GM12878 (cell line): ENCODE results near the gene HAUS1. TPM values are rescaled to one million over a fixed set of nuclear protein-coding genes. Genes with fewer than 3 reads are reported as not detected.

Experiments
- BRCA1 ChIP-seq: IDR thresholded peaks from 2 replicates; pipeline ENCODE4 v1.6.1; 2011; ENCODE audit warnings: low read depth, low read length, improper control_type of control experiment
- CEBPB ChIP-seq, 2 experiments: fragments of 150-350 bp in 1 of 2; IDR thresholded peaks; 2 replicates each; pipeline ENCODE4 v1.6.1; 2012 to 2014; ENCODE audit warnings: low read depth in 2 of 2, low read length in 2 of 2, borderline replicate concordance in 1 of 2, inconsistent platforms in 1 of 2
- FOS ChIP-seq: IDR thresholded peaks from 3 replicates; pipeline ENCODE4 v1.6.1; 2011; ENCODE audit warnings: borderline replicate concordance; ENCODE audit not compliant: insufficient read length; ENCODE audit errors: extremely low read depth
- GABPA ChIP-seq: IDR thresholded peaks from 2 replicates; pipeline ENCODE4 v1.6.1; 2014; ENCODE audit warnings: antibody characterized with exemption, low read depth, mild to moderate bottlenecking, inconsistent platforms
- HCFC1 ChIP-seq: fragments of 150-350 bp; IDR thresholded peaks from 2 replicates; pipeline ENCODE4 v1.6.1; 2014; ENCODE audit warnings: low read length
- HDAC6 ChIP-seq: fragments of 200-600 bp; sonication (generic); IDR thresholded peaks from one replicate; pipeline ENCODE4 v1.8.0; 2017; ENCODE audit warnings: antibody characterized with exemption; ENCODE audit not compliant: unreplicated experiment
- IKZF1 ChIP-seq: fragments of 450-650 bp; conservative IDR thresholded peaks from 2 replicates; pipeline ENCODE4 v1.6.1; 2017; ENCODE audit warnings: antibody characterized with exemption, mild to moderate bottlenecking
- NBN ChIP-seq: fragments of 450-650 bp; IDR thresholded peaks from 2 replicates; pipeline ENCODE4 v1.6.1; 2016
- NR2C1 ChIP-seq: fragments of 450-650 bp; IDR thresholded peaks from 2 replicates; pipeline ENCODE4 v1.6.1; 2017; ENCODE audit warnings: antibody characterized with exemption, mild to moderate bottlenecking, moderate library complexity
- SREBF2 ChIP-seq: IDR thresholded peaks from 2 replicates; pipeline ENCODE4 v1.6.1; 2012; ENCODE audit warnings: mild to moderate bottlenecking, low read length
- SUPT20H ChIP-seq: IDR thresholded peaks from 2 replicates; pipeline ENCODE4 v1.6.1; 2011; ENCODE audit warnings: low read depth, mild to moderate bottlenecking, low read length, moderate library complexity, borderline replicate concordance; ENCODE audit not compliant: control insufficient read depth
- polyA plus RNA-seq, 11 experiments: library from polyadenylated mRNA; depleted of rRNA in 4 of 11; unstranded in 6 of 11; stranded (reverse) in 5 of 11; fragments of >200 nt; fragmentation: Nextera tagmentation in 4 of 11; fragmentation: Illumina TruSeq in 1 of 11; extraction: Ambion mirVana in 4 of 11; extraction: Trizol in 1 of 11; gene quantifications; 1 replicate in 1 of 11; 2 replicates in 10 of 11; pipeline versions ENCODE4 v1.2.1 to v1.2.3, GENCODE V29; 2011 to 2016; ENCODE audit warnings: inconsistent platforms in 2 of 11, missing spikeins in 2 of 11, low read depth in 1 of 11
- total RNA-seq, 4 experiments: library from RNA; depleted of rRNA in 3 of 4; stranded (reverse); fragments of >200 nt in 3 of 4; fragmentation: Illumina TruSeq in 1 of 4; extraction: Trizol in 1 of 4; gene quantifications; 2 replicates each; pipeline versions ENCODE4 v1.2.1 to v1.2.3, GENCODE V29; 2013 to 2021
- TF ChIP-seq, protein P1 (sequence below): IDR thresholded peaks from 2 replicates; pipeline ENCODE4 v1.6.1; 2011; ENCODE audit warnings: low read depth, mild to moderate bottlenecking, low read length, moderate library complexity, borderline replicate concordance; ENCODE audit errors: extremely low read depth
- TF ChIP-seq, protein P2 (sequence below): fragments of 450-650 bp; IDR thresholded peaks from 2 replicates; pipeline ENCODE4 v1.6.1; 2017; ENCODE audit warnings: mild to moderate bottlenecking, moderate library complexity
- TF ChIP-seq, protein P3 (sequence below): fragments of 450-650 bp; IDR thresholded peaks from 2 replicates; pipeline ENCODE4 v1.6.1; 2017; ENCODE audit warnings: low read depth, mild to moderate bottlenecking, moderate library complexity
- TF ChIP-seq, protein P4 (sequence below): fragments of 450-650 bp; IDR thresholded peaks from 2 replicates; pipeline ENCODE4 v1.6.1; 2017; ENCODE audit warnings: mild to moderate bottlenecking
- TF ChIP-seq, protein P5 (sequence below): fragments of 450-650 bp; IDR thresholded peaks from 2 replicates; pipeline ENCODE4 v1.6.1; 2017; ENCODE audit warnings: borderline replicate concordance

The HAUS1 gene
- total and polyA plus RNA-seq, 10 of the 15 experiments (the other 5 are each of a cell fraction or from before 2014, with no cell fraction given) = 41.2 to 182 (median 91.9) TPM

DNA sequence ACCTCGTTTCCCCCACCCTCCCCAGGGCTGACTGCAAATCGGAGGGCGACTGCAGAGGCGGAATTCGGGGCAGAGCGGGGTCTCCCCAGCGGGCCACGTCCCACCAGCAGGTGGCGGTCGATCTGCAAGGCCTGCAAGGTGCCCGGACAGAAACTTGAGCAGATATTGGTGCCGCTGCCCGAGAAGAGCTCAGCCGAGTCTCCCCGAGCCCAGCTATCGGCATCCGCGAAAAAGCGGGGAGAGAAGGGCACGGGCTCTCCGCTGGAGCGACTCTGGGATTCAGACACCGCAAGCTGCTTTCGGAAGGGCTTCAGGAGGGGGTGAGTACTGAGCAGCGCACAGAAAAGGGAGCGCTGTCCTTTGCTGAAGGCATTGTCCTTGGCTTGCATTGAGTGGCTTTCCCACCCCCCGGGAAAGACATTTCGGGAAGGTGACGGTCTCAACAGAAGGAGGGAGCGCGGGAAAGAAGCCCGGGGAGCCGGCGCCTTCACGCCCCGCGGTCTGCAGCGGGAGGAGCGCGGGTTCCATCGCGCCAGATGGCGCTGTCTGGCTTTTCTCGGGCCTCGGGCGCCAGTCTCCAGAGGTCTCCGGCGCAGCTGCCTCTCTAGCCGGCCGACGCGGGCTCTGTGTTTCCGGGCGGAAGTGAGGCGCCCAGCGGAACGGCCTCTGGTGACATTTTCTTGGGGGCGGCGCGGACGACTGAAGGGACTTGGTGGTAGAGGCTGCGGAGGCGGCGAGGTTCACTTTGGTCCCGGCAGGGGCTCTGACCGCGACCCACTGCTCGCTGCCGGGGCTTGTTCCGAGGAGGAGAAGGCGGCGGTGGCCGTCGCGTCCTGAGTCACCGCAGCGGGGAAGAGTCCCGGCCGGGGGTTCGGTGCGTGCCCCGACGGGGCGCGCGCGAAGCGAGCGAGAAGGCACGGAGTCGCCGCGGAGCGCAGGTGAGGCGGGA is 69.5 kb downstream of the HAUS1 start (continued):
- TF ChIP-seq NR2C1 (peak; percentile 70), NBN (peak; percentile 91), HCFC1 (peak; percentile 81), SUPT20H (no peak), IKZF1 (peak; percentile 96), FOS (no peak), GABPA (peak; percentile 91), BRCA1 (0 out of 2 replicates have a peak, but pooled peaks have one; percentile 36), SREBF2 (no peak), CEBPB (IDR thresholded peaks at IDR 0.05; ENCODE audit: borderline replicate concordance in 1 of 2, low read depth in 2 of 2, low read length in 2 of 2) (no peak), HDAC6 (peak; percentile 59)
- TF ChIP-seq, protein P1, sequence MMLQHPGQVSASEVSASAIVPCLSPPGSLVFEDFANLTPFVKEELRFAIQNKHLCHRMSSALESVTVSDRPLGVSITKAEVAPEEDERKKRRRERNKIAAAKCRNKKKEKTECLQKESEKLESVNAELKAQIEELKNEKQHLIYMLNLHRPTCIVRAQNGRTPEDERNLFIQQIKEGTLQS = no peak
- TF ChIP-seq, protein P2, sequence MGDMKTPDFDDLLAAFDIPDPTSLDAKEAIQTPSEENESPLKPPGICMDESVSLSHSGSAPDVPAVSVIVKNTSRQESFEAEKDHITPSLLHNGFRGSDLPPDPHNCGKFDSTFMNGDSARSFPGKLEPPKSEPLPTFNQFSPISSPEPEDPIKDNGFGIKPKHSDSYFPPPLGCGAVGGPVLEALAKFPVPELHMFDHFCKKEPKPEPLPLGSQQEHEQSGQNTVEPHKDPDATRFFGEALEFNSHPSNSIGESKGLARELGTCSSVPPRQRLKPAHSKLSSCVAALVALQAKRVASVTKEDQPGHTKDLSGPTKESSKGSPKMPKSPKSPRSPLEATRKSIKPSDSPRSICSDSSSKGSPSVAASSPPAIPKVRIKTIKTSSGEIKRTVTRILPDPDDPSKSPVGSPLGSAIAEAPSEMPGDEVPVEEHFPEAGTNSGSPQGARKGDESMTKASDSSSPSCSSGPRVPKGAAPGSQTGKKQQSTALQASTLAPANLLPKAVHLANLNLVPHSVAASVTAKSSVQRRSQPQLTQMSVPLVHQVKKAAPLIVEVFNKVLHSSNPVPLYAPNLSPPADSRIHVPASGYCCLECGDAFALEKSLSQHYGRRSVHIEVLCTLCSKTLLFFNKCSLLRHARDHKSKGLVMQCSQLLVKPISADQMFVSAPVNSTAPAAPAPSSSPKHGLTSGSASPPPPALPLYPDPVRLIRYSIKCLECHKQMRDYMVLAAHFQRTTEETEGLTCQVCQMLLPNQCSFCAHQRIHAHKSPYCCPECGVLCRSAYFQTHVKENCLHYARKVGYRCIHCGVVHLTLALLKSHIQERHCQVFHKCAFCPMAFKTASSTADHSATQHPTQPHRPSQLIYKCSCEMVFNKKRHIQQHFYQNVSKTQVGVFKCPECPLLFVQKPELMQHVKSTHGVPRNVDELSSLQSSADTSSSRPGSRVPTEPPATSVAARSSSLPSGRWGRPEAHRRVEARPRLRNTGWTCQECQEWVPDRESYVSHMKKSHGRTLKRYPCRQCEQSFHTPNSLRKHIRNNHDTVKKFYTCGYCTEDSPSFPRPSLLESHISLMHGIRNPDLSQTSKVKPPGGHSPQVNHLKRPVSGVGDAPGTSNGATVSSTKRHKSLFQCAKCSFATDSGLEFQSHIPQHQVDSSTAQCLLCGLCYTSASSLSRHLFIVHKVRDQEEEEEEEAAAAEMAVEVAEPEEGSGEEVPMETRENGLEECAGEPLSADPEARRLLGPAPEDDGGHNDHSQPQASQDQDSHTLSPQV = peak; percentile 81; the same call in 1 of the 2 replicates
- TF ChIP-seq, protein P3, sequence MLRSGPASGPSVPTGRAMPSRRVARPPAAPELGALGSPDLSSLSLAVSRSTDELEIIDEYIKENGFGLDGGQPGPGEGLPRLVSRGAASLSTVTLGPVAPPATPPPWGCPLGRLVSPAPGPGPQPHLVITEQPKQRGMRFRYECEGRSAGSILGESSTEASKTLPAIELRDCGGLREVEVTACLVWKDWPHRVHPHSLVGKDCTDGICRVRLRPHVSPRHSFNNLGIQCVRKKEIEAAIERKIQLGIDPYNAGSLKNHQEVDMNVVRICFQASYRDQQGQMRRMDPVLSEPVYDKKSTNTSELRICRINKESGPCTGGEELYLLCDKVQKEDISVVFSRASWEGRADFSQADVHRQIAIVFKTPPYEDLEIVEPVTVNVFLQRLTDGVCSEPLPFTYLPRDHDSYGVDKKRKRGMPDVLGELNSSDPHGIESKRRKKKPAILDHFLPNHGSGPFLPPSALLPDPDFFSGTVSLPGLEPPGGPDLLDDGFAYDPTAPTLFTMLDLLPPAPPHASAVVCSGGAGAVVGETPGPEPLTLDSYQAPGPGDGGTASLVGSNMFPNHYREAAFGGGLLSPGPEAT = peak; percentile 70
- TF ChIP-seq, protein P4, sequence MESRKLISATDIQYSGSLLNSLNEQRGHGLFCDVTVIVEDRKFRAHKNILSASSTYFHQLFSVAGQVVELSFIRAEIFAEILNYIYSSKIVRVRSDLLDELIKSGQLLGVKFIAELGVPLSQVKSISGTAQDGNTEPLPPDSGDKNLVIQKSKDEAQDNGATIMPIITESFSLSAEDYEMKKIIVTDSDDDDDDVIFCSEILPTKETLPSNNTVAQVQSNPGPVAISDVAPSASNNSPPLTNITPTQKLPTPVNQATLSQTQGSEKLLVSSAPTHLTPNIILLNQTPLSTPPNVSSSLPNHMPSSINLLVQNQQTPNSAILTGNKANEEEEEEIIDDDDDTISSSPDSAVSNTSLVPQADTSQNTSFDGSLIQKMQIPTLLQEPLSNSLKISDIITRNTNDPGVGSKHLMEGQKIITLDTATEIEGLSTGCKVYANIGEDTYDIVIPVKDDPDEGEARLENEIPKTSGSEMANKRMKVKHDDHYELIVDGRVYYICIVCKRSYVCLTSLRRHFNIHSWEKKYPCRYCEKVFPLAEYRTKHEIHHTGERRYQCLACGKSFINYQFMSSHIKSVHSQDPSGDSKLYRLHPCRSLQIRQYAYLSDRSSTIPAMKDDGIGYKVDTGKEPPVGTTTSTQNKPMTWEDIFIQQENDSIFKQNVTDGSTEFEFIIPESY = no peak
- TF ChIP-seq, protein P5, sequence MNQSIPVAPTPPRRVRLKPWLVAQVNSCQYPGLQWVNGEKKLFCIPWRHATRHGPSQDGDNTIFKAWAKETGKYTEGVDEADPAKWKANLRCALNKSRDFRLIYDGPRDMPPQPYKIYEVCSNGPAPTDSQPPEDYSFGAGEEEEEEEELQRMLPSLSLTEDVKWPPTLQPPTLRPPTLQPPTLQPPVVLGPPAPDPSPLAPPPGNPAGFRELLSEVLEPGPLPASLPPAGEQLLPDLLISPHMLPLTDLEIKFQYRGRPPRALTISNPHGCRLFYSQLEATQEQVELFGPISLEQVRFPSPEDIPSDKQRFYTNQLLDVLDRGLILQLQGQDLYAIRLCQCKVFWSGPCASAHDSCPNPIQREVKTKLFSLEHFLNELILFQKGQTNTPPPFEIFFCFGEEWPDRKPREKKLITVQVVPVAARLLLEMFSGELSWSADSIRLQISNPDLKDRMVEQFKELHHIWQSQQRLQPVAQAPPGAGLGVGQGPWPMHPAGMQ = no peak
